AG04450 (cell line): Measurements from ENCODE around the gene EMILIN1. TPM values are rescaled to one million over a fixed set of nuclear protein-coding genes. Genes with fewer than 3 reads are reported as not detected.

Experiments used
- CTCF ChIA-PET: fragments of 300-600, 350-600 bp; formaldehyde crosslinking; extraction: SDS; loops from one replicate; lab custom pipeline; 2022; ENCODE audit warnings: antibody characterized with exemption, inconsistent platforms; lab: Charles Lee
- POLR2A ChIA-PET: fragments of 350-600 bp; formaldehyde crosslinking; extraction: SDS; loops from one replicate; lab custom pipeline; 2021; ENCODE audit warnings: antibody characterized with exemption, inconsistent platforms; lab: Yijun Ruan, JAX
- DNase-seq: peaks from one replicate; pipeline ENCODE4 v3.0.0-alpha.2; 2011; ENCODE audit warnings: low read depth, low spot score
- H3K27ac ChIP-seq: one replicate; pipeline ENCODE4 v1.5.1; 2012; ENCODE audit warnings: low read depth, low read length, control low read depth
- H3K27me3 ChIP-seq: one replicate; pipeline ENCODE4 v1.6.0; 2012; ENCODE audit warnings: low read length; ENCODE audit not compliant: control insufficient read depth, insufficient read depth
- H3K4me3 ChIP-seq: 2 replicates; pipeline ENCODE4 v1.5.1; 2011; ENCODE audit warnings: mild to moderate bottlenecking, low read depth, low read length, control low read depth
- H3K9me3 ChIP-seq: 2 replicates; pipeline ENCODE4 v1.5.1; 2012; ENCODE audit warnings: low read length; ENCODE audit not compliant: control insufficient read depth, insufficient read depth
- CTCF ChIP-seq: IDR thresholded peaks from 2 replicates; pipeline ENCODE4 v1.5.1; 2011; ENCODE audit warnings: low read depth, low read length, control low read depth, inconsistent platforms
- polyA plus RNA-seq: library from polyadenylated mRNA; depleted of rRNA; stranded (reverse); fragments of >200 nt; gene quantifications from 2 replicates; pipeline ENCODE4 v1.2.3, GENCODE V29; 2011

The EMILIN1 gene
- polyA plus RNA-seq, 1 experiment: 68.3 TPM

DNA sequence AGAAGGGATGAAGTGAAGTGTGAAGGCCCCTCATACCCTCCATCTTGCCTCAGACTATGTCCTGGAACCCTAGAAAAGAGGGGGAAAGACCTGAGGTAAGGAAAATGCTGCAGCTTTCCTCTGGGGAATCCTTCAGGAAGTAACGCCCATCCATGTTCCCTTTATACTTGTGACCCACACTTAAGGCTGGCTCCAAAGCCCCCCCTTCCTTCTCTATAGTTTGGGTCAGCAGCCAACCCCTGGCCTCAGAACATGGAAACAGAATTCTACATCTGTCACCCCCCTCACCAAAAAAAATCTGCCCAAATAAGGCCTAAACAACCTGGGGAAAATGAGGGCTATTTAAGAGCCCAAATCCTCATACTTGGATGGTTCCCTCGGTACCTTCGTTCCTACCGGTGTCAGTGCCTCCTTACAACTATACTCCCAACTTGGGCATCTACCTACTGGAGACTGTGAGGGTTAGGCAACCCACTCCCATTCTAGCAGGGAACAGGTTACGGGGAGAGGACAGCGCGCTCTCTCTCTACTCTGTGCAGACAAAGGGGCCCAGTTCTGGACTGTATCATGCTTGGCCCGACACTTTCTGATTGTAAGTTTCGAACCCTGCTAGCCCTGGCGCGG is 7.7 kb upstream of the EMILIN1 start:
- H3K27ac ChIP-seq: peak overlapping the region; percentile 75
- H3K27me3 ChIP-seq: no peaks in the 10 kb centered on the region
- CTCF ChIA-PET: interaction anchor here (1.9 kb wide), 1 partner anchor 10 kb away, joined by 6 read pairs; no protein-coding TSS in a partner anchor
- no peak for TF ChIP-seq CTCF
- DNase-seq: no peak
- H3K9me3 ChIP-seq: peaks cover 2% of the 10 kb centered on the region; the same call in 1 of the 2 replicates
- POLR2A ChIA-PET: interaction anchor here (0.6 to 2.8 kb wide), 7 partner anchors 8 to 292 kb away, joined by 4 to 41 read pairs (median 11); partner anchors contain the start of gene AGBL5
- peak overlapping the region; percentile 96 for H3K4me3 ChIP-seq

DNA sequence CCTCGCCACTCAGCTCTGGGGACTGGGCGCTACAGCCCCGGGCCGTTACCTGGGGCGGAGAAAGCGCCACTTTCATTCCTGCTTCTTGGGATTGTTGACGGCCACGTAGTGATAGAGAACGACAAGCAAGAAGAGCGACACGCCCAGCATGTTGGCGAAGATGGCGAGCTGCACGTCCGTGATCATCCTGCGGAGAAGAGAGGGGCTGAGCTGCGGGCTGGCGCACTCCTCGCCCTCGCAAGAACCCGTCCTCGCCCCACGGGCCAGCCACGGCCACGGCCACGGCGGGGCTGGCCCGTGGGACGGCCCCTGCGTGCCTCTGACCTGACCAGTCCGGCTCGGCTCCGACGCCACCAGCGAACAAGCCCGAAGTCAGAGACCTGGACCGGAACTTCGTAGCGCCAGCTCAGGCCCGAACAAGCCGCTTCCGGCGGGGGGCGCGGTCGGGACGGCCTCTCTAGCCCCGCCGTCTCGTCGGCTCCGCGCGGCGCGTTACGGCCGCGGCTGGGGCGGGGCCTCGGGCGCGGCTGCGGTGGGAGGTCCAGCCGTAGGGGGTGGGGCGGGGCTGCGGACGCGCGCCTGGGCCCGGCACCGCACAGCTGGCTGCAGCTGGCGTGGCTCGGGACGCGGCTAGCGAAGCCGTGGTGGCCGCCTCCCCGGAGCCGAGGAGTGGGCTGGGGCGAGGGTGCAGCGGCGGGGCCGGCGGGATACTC is 7.0 kb upstream of the EMILIN1 start, which contains the start of gene OST4:
Gene OST4, minus strand, starts transcription at position 378 of the 713 bp plus-strand sequence.
- peak within 1 kb of the TSS; percentile 96 for H3K4me3 ChIP-seq
- peak; percentile 84 for DNase-seq
- H3K27me3 ChIP-seq: no peaks in the 10 kb centered on the region
- peaks cover 2% of the 10 kb centered on the region; the same call in 1 of the 2 replicates for H3K9me3 ChIP-seq
- TF ChIP-seq CTCF: no peak; the same call in 1 of the 2 replicates
- ChIA-PET CTCF (interaction anchor here (1.9 kb wide), 1 partner anchor 10 kb away, joined by 6 read pairs; no protein-coding TSS in a partner anchor), POLR2A (interaction anchor here (0.6 to 2.8 kb wide), 9 partner anchors 9 to 674 kb away, joined by 3 to 41 read pairs (median 10); partner anchors contain the start of gene AGBL5)
- H3K27ac ChIP-seq: peak within 1 kb of the TSS; percentile 99

GRCh38 chr2:27071990-27072830 is 6.2 kb upstream of the EMILIN1 start:
- POLR2A ChIA-PET: interaction anchor here (0.6 to 2.8 kb wide), 9 partner anchors 9 to 673 kb away, joined by 3 to 41 read pairs (median 10); partner anchors contain the start of genes AGBL5 and KHK
- CTCF ChIA-PET: interaction anchor here (1.1 to 1.9 kb wide), 2 partner anchors 9 kb away, joined by 4 to 6 read pairs; no protein-coding TSS in a partner anchor
- Histone ChIP-seq H3K9me3 (peaks cover 2% of the 10 kb centered on the region; the same call in 1 of the 2 replicates), H3K4me3 (peak overlapping the region; percentile 66), H3K27me3 (no peaks in the 10 kb centered on the region), H3K27ac (peak overlapping the region; percentile 99)
- no peak for TF ChIP-seq CTCF
- DNase-seq: peak; percentile 73

DNA sequence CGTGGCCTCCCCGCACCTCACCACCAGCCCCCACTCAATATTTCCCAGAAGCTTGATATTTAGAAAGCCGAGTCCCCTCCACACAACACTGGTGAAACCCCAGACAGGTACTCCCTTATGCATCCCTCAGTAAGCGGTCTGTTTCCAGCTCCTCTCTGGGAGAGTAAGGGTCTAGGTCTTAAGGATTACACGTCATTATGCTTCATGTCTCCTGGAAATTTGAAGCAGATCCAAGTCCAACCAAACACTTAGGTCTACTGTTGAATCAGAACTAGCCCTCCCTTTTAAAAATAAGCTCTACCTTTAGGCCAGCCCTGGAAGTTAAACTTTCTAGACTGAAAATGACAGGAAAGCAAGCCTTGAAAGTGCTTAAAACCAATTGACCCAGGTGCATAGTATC is 5.5 kb upstream of the EMILIN1 start:
- TF ChIP-seq CTCF: no peak
- H3K9me3 ChIP-seq: peaks cover 2% of the 10 kb centered on the region; the same call in 1 of the 2 replicates
- H3K27ac ChIP-seq: peak overlapping the region; percentile 99
- no peaks in the 10 kb centered on the region for H3K27me3 ChIP-seq
- POLR2A ChIA-PET: interaction anchor here (1.0 to 2.8 kb wide), 5 partner anchors 8 to 21 kb away, joined by 3 to 41 read pairs (median 15); partner anchors contain the start of genes AGBL5 and KHK
- H3K4me3 ChIP-seq: no peak overlapping the region
- CTCF ChIA-PET: interaction anchor here (0.8 to 1.7 kb wide), 3 partner anchors 8 to 226 kb away, joined by 4 to 5 read pairs (median 4); no protein-coding TSS in a partner anchor
- no peak for DNase-seq
